T-helper 17 cell (primary cell): ENCODE data around the gene CTBP2. TPM values are rescaled to one million over a fixed set of nuclear protein-coding genes. Genes with fewer than 3 reads are reported as not detected.

Experiments
- ATAC-seq: fragments of 150-1000 bp; cut with Tn5 transposase; 2 replicates; pipeline ENCODE4 v1.10.0; 2021; ENCODE audit warnings: mild to moderate bottlenecking, moderate library complexity
- DNase-seq, 3 donors: peaks; one replicate each; pipeline versions ENCODE4 v3.0.0 to v3.0.0-alpha.2; 2020 to 2021
- H3K9me3 ChIP-seq: one replicate; pipeline ENCODE4 v1.7.0; 2013; ENCODE audit warnings: low read length, mild to moderate bottlenecking; ENCODE audit not compliant: control insufficient read depth, poor library complexity, severe bottlenecking
- H3K27ac Mint-ChIP-seq: one replicate; pipeline ENCODE4 v1.8.0; 2022; ENCODE audit warnings: mild to moderate bottlenecking, moderate library complexity, mixed read lengths
- H3K27me3 Mint-ChIP-seq: one replicate; pipeline ENCODE4 v1.8.0; 2022; ENCODE audit warnings: mixed read lengths
- H3K36me3 Mint-ChIP-seq: one replicate; pipeline ENCODE4 v1.8.0; 2022; ENCODE audit warnings: low read depth, mixed read lengths
- H3K4me1 Mint-ChIP-seq: one replicate; pipeline ENCODE4 v1.8.0; 2022; ENCODE audit warnings: mild to moderate bottlenecking, mixed read lengths
- H3K4me3 Mint-ChIP-seq: one replicate; pipeline ENCODE4 v1.8.0; 2022; ENCODE audit warnings: mild to moderate bottlenecking, moderate library complexity, mixed read lengths
- total RNA-seq, 4 donors: library from RNA in 2 of 4; stranded (reverse) in 2 of 4; gene quantifications; one replicate each; pipeline ENCODE4 v1.2.3 and lab custom pipeline; 2022 to 2026

Gene CTBP2
- total RNA-seq, 2 donors from 2014 or later = 1.3 to 1.5 TPM

DNA sequence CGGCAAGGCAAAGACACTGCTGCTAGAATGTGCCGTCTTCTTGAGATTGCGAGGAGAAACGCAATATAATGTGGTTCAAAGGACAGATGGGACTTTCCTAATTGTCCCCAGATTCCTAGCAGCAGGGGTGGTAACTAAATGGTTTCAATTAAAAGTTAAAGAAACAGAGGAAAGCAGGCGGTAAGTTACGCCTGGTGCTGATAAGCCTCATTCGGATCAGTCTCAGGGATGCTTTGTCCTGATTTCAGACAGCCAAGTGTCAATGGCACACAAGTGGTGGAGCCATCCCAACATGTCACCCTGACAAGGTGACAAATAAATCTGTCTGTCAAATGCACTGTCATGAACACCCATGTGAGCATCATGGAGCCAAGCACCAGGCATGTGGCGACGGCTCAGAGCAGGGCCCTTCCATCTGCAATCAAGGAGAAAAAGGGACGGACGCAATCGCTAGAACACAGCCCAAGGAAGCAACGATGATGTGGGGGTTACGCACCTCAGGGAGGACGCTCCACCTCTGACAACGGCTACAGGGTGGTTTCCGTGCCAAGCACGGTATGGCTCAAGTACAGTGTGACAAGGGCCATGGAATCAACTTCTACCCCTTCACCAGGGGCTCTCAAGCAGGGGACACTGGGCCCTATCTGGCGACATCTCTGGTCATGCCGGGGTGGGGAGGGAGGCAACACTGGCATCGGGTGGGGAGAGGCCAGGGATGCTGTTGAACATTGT is 66.2 kb downstream of the CTBP2 start:
- no peak for ATAC-seq
- H3K4me1 Mint-ChIP-seq = peaks cover 2% of the 10 kb centered on the region

DNA sequence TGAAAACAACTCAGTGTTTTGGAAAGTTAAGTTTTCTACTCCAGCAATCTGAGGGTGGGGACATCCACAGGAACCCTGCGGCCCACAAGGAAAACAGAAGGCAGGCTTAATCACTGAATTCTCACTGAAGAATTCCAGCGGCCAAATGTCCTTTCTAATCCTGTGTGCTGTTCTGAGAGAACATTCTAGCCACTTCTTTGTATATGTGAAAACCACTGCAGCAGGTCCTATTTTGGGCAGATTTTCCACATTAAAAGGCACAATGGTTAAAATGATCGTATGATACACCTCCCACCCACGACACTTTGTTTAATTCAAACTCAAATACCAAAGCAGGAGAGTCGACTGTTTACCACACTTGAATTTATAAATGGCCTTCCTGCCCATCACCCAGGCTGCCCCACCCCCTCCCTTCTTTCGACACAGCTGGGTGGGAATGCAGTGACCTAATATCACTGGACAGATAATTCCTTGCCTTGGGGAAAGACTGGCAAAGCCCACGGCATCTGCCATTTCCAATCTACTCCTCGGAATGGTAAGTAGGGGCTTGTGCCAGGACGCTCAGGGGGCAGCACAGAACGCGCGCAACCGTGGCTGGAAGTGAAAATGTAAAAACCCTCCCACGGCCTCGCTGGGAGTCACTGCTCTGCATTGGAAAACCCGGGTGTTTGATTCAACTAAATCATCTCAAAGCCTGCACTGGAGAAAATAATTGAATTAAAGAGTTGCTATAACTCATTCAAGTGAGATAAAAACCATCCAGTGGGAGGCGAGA is 67.0 kb downstream of the CTBP2 start:
- ATAC-seq (no peak), DNase-seq (no peak)
- no peaks in the 10 kb centered on the region for H3K36me3 Mint-ChIP-seq
- H3K27me3 Mint-ChIP-seq = peaks cover 48% of the 10 kb centered on the region
- H3K27ac Mint-ChIP-seq = no peak overlapping the region
- H3K4me3 Mint-ChIP-seq = no peak overlapping the region
- peaks cover 2% of the 10 kb centered on the region for H3K4me1 Mint-ChIP-seq
- H3K9me3 ChIP-seq = no peaks in the 10 kb centered on the region

More for the DNA sequence above, 66.2 kb downstream of the CTBP2 start:
- H3K9me3 ChIP-seq = no peaks in the 10 kb centered on the region
- peaks cover 41% of the 10 kb centered on the region for H3K27me3 Mint-ChIP-seq
- H3K36me3 Mint-ChIP-seq = no peaks in the 10 kb centered on the region
- no peak overlapping the region for H3K27ac Mint-ChIP-seq
- no peak overlapping the region for H3K4me3 Mint-ChIP-seq
- DNase-seq = no peak

DNA sequence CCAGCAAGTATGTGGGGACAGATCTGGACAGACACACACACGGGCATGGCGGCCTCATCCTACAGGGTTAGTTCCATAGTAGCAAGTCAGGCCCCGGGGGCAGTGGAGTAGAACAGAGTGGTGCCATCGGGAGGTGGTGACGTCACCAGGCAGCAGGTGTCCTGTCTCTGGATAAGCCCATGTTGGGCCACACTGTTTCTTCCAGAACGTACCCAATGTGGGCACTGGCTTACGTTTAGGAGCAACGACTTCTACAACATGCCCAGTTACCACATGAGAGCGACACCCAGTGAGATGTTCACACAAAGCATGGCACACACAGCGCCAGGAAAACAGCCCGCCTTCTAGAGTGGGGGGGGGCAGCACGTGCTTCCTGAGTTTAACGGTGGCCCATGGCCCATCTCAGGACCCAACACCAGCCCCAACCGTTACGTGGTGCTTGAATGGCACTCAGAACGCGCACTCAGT is 67.8 kb downstream of the CTBP2 start:
- Mint-ChIP-seq H3K36me3 (no peaks in the 10 kb centered on the region), H3K4me3 (no peak overlapping the region), H3K27ac (no peak overlapping the region), H3K27me3 (peaks cover 53% of the 10 kb centered on the region), H3K4me1 (peaks cover 2% of the 10 kb centered on the region)
- ATAC-seq (no peak), DNase-seq (no peak)
- no peaks in the 10 kb centered on the region for H3K9me3 ChIP-seq

GRCh38 chr10:125091891-125092290 is 68.5 kb downstream of the CTBP2 start:
- no peaks in the 10 kb centered on the region for H3K9me3 ChIP-seq
- Mint-ChIP-seq H3K27ac (no peak overlapping the region), H3K4me3 (no peak overlapping the region), H3K36me3 (no peaks in the 10 kb centered on the region), H3K4me1 (peaks cover 2% of the 10 kb centered on the region), H3K27me3 (peaks cover 55% of the 10 kb centered on the region)
- no peak for DNase-seq
- no peak for ATAC-seq

DNA sequence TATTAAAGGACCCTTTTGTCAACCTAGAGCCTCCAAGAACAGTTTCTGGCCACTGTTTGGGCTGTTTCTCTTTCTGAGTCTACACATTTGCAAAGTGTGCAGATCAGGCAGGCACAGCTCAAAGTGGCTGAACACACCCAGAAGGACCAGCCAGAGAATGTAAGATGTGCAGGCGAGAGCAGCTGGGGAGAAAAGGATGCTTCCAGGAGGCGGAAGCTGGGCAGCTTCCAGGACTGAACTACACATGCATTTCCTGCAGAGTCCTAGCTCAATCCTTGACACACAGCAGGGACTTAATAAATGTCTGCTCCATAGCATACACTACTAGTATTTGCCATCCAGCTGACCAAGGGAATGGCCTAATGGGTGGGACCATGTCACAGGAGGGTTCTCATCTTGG is 70.9 kb downstream of the CTBP2 start:
- no peak overlapping the region for H3K27ac Mint-ChIP-seq

GRCh38 chr10:125087897-125088215 is 72.5 kb downstream of the CTBP2 start:
- Mint-ChIP-seq H3K4me1 (no peaks in the 10 kb centered on the region), H3K27ac (no peak overlapping the region), H3K36me3 (no peaks in the 10 kb centered on the region), H3K27me3 (peaks cover 60% of the 10 kb centered on the region), H3K4me3 (no peak overlapping the region)
- DNase-seq = no peak
- ATAC-seq = no peak
- no peaks in the 10 kb centered on the region for H3K9me3 ChIP-seq

More for the DNA sequence above, 70.9 kb downstream of the CTBP2 start:
- H3K4me1 Mint-ChIP-seq = no peaks in the 10 kb centered on the region
- no peaks in the 10 kb centered on the region for H3K9me3 ChIP-seq
- H3K4me3 Mint-ChIP-seq = no peak overlapping the region
- no peaks in the 10 kb centered on the region for H3K36me3 Mint-ChIP-seq
- ATAC-seq (no peak), DNase-seq (no peak)
- H3K27me3 Mint-ChIP-seq = peaks cover 56% of the 10 kb centered on the region

GRCh38 chr10:125087191-125087896 is 73.0 kb downstream of the CTBP2 start:
- Mint-ChIP-seq H3K4me3 (no peak overlapping the region), H3K27me3 (peaks cover 65% of the 10 kb centered on the region), H3K27ac (no peak overlapping the region), H3K36me3 (no peaks in the 10 kb centered on the region), H3K4me1 (no peaks in the 10 kb centered on the region)
- no peak for ATAC-seq
- no peaks in the 10 kb centered on the region for H3K9me3 ChIP-seq
- no peak for DNase-seq

DNA sequence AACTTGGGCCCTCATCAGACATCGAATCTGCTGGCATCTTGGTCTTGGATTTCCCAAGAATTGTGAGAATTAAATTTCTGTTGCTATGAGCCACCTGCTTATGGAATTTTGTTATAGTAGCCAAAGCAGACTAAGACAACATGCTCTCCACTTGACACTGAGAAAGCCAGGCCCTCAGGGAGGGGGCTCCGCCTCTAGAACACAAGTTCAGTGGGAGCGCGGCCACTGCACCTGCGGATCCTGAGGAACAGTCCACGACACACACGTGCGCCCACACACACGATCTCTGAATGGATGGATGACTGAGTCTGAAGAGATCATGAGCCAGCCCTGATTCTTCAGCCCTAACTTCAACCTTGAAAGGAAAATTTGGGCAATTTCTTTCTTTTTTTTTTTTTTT is 73.7 kb downstream of the CTBP2 start:
- H3K27ac Mint-ChIP-seq = no peak overlapping the region
- no peak overlapping the region for H3K4me3 Mint-ChIP-seq
- H3K27me3 Mint-ChIP-seq = peaks cover 65% of the 10 kb centered on the region
- DNase-seq (no peak), ATAC-seq (no peak)
- no peaks in the 10 kb centered on the region for H3K9me3 ChIP-seq
- H3K4me1 Mint-ChIP-seq = no peaks in the 10 kb centered on the region
- no peaks in the 10 kb centered on the region for H3K36me3 Mint-ChIP-seq

DNA sequence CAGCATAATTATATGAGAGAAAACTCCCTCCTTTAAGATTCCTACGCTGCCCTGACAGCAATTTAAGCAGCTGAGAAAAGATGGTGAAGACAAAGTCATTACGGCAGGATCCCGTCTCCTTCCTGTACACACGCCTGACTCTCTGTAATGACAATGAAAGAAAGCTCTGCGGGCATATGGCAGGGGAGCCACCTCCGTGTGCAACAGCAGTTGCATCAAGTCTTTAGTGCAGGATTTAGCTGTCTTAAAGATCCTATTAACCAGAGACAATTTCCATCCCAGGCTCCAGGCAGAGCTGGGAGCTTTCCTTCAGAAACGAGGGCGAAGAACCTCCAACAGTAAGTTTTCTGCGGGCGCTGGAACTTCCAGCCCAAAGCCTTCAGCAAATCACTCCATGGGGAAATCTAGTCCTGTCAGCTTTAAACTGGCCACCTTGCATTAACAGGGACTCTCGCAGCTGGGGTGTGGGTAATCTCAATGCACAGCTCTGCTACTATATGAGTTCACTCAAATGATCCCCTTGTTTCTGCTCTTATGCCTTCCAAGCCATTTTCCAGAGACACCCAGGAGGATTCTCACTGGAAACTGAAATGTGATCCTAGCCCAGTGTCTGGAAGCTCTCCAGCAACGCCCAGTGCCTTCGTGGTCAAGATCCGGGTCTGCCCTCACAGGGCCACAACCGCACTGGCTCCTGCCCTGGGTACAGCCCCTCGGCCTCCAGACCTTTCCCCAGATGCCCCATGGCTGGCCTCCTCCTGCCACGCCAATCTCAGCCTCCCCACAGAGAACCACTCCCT is 74.9 kb downstream of the CTBP2 start:
- ATAC-seq (no peak), DNase-seq (no peak)
- no peaks in the 10 kb centered on the region for H3K36me3 Mint-ChIP-seq
- no peaks in the 10 kb centered on the region for H3K9me3 ChIP-seq
- no peak overlapping the region for H3K4me3 Mint-ChIP-seq
- H3K27me3 Mint-ChIP-seq = peaks cover 75% of the 10 kb centered on the region
- no peak overlapping the region for H3K27ac Mint-ChIP-seq
- H3K4me1 Mint-ChIP-seq = no peaks in the 10 kb centered on the region

DNA sequence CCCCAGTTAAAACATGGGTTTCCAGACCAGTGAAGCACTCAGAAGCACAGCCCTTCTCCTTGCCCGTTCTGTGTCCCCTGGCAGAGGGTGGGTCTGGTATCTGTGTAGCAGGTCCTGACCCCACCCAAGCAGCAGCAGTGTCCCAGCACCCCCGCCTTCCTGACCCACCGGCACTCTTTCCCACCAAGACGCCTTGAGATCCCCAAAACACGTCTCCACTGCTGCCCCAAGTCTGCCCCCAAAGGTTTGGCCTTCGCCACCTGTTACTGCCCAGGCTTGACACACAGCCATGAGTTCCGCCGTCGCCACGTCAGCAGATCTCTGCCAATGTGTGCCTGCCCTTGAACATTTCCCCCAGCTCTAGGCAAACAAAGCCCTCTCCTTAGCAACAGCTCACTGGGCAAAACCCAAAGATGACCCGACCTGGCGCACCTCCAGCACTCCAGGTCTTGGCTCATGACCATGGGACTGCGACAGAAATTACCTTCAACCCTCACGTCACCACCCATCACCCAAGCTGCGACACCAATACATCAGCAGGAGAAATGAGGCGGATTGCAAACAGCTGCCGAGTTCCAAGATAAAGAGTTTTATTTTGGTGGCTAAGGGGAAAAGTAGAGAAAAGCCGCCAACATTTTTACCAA is 75.6 kb downstream of the CTBP2 start:
- H3K4me1 Mint-ChIP-seq = no peaks in the 10 kb centered on the region
- H3K27ac Mint-ChIP-seq = no peak overlapping the region
- no peaks in the 10 kb centered on the region for H3K9me3 ChIP-seq
- no peaks in the 10 kb centered on the region for H3K36me3 Mint-ChIP-seq
- ATAC-seq = no peak
- no peak overlapping the region for H3K4me3 Mint-ChIP-seq
- peaks cover 79% of the 10 kb centered on the region for H3K27me3 Mint-ChIP-seq
- no peak for DNase-seq

DNA sequence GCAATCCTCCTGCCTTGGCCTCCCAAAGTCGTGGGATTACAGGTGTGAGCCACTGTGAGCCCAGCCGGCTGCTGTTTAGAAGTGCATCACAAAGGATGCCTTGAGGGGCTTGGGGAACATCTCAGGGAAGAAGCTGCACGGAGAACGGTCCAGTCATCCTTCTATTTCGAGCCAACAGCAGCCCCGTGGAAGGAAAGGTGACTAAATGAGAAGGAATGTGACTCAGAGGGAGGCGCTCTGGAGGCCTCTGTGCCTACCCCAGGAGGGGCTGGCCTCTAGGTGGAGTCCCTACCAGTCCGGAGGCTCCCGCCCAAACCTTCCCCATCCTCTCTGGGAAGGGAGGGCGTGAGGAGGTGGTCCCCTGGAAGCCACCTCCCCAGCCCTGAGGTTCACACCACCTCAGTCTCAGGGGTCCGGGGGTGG is 76.2 kb downstream of the CTBP2 start:
- ATAC-seq = no peak
- Mint-ChIP-seq H3K4me3 (no peak overlapping the region), H3K36me3 (no peaks in the 10 kb centered on the region), H3K4me1 (no peaks in the 10 kb centered on the region), H3K27ac (no peak overlapping the region), H3K27me3 (peaks cover 74% of the 10 kb centered on the region)
- no peak for DNase-seq
- no peaks in the 10 kb centered on the region for H3K9me3 ChIP-seq

DNA sequence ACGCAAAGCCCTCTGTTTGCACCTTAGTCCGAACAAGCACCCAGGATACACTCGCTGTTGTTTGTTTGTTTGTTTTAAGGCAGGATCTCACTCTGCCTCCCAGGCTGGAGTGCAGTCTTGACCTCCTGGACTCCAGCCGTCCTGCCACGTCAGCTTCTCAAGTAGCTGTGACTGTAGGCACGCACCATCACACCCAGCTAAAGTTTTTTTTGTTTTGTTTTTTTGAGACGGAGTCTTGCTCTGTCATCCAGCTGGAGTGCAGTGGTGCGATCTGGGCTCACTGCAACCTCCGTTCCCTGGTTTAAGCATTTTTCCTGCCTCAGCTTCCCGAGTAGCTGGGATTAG is 76.8 kb downstream of the CTBP2 start:
- DNase-seq (no peak), ATAC-seq (no peak)
- H3K36me3 Mint-ChIP-seq = no peaks in the 10 kb centered on the region
- H3K9me3 ChIP-seq = no peaks in the 10 kb centered on the region
- H3K4me3 Mint-ChIP-seq = no peak overlapping the region
- H3K4me1 Mint-ChIP-seq = no peaks in the 10 kb centered on the region
- peaks cover 68% of the 10 kb centered on the region for H3K27me3 Mint-ChIP-seq
- no peak overlapping the region for H3K27ac Mint-ChIP-seq
